ENCODE data around the gene PARD3.

The PARD3 gene

GRCh38 chr10:34618611-34619010, 196.5 kb downstream of the PARD3 start:
- DNase-seq (ENCODE audit: low spot score) = no peak

- DNase-seq (ENCODE audit: low spot score) = no peak
Measured at GRCh38 chr10:34615770-34616169, 199.3 kb downstream of the PARD3 start.

- no peak for DNase-seq (ENCODE audit: low spot score)
Measured at GRCh38 chr10:34613491-34613890, 201.6 kb downstream of the PARD3 start.

- DNase-seq (ENCODE audit: low spot score) = no peak
Measured at GRCh38 chr10:34612938-34613337, 202.2 kb downstream of the PARD3 start.

- DNase-seq (ENCODE audit: low spot score) = no peak
Measured at GRCh38 chr10:34612446-34612845, 202.7 kb downstream of the PARD3 start.

- DNase-seq (ENCODE audit: low spot score) = no peak
Measured at GRCh38 chr10:34609287-34609940, 205.7 kb downstream of the PARD3 start.

GRCh38 chr10:34607894-34608293, 207.2 kb downstream of the PARD3 start:
- no peak for DNase-seq (ENCODE audit: low spot score)

- DNase-seq (ENCODE audit: low spot score) = no peak
Measured at GRCh38 chr10:34606890-34607289, 208.2 kb downstream of the PARD3 start.

GRCh38 chr10:34602478-34602877, 212.6 kb downstream of the PARD3 start:
- DNase-seq (ENCODE audit: low spot score) = no peak

GRCh38 chr10:34601691-34602090, 213.4 kb downstream of the PARD3 start:
- DNase-seq (ENCODE audit: low spot score) = no peak

- DNase-seq (ENCODE audit: low spot score) = no peak
Measured at GRCh38 chr10:34599026-34599795, 215.9 kb downstream of the PARD3 start.

GRCh38 chr10:34596351-34596750, 218.7 kb downstream of the PARD3 start:
- DNase-seq (ENCODE audit: low spot score) = no peak

- DNase-seq (ENCODE audit: low spot score) = no peak
Measured at GRCh38 chr10:34593930-34594329, 221.2 kb downstream of the PARD3 start.

GRCh38 chr10:34593374-34593890, 221.7 kb downstream of the PARD3 start:
- no peak for DNase-seq (ENCODE audit: low spot score)

- DNase-seq (ENCODE audit: low spot score) = no peak
Measured at GRCh38 chr10:34590793-34591192, 224.3 kb downstream of the PARD3 start.

- no peak for DNase-seq (ENCODE audit: low spot score)
Measured at GRCh38 chr10:34589275-34589674, 225.8 kb downstream of the PARD3 start.

GRCh38 chr10:34587680-34588019, 227.4 kb downstream of the PARD3 start:
- no peak for DNase-seq (ENCODE audit: low spot score)

- DNase-seq (ENCODE audit: low spot score) = no peak
Measured at GRCh38 chr10:34587002-34587679, 228.0 kb downstream of the PARD3 start.

- DNase-seq (ENCODE audit: low spot score) = no peak
Measured at GRCh38 chr10:34585422-34586112, 229.5 kb downstream of the PARD3 start.

GRCh38 chr10:34584164-34584563, 230.9 kb downstream of the PARD3 start:
- no peak for DNase-seq (ENCODE audit: low spot score)

- DNase-seq (ENCODE audit: low spot score) = no peak
Measured at GRCh38 chr10:34581801-34582532, 233.1 kb downstream of the PARD3 start.

- DNase-seq (ENCODE audit: low spot score) = no peak
Measured at GRCh38 chr10:34580643-34581042, 234.5 kb downstream of the PARD3 start.

Data from hematopoietic multipotent progenitor cell treated with erythropoietin and hydrocortisone succinate and interleukin-3 and kit ligand, for 17 days (in vitro differentiated cells).